KMS-11 (cell line): Measurements from ENCODE around the gene FBXL3.

Source experiments
- H2AFZ ChIP-seq: fragments of 200-600 bp; sonication (generic); 2 replicates; pipeline ENCODE4 v1.6.1; 2016; ENCODE audit warnings: antibody characterized with exemption, mixed run types, low read depth
- H3K27ac ChIP-seq: fragments of 200-600 bp; sonication (generic); 2 replicates; pipeline ENCODE4 v1.6.1; 2016; ENCODE audit warnings: mild to moderate bottlenecking, mixed run types
- H3K27me3 ChIP-seq: fragments of 200-600 bp; sonication (generic); 2 replicates; pipeline ENCODE4 v1.6.1; 2017; ENCODE audit warnings: mild to moderate bottlenecking, low read depth, mixed run types, moderate library complexity; ENCODE audit not compliant: insufficient read depth
- H3K36me3 ChIP-seq: fragments of 200-600 bp; sonication (generic); 2 replicates; pipeline ENCODE4 v1.6.1; 2017; ENCODE audit warnings: mild to moderate bottlenecking, mixed run types; ENCODE audit not compliant: insufficient read depth
- H3K4me1 ChIP-seq: fragments of 200-600 bp; sonication (generic); 2 replicates; pipeline ENCODE4 v1.6.1; 2016; ENCODE audit warnings: mild to moderate bottlenecking, low read depth, mixed run types; ENCODE audit not compliant: poor library complexity, severe bottlenecking
- H3K4me2 ChIP-seq: fragments of 200-600 bp; sonication (generic); 2 replicates; pipeline ENCODE4 v1.7.0; 2016; ENCODE audit warnings: mild to moderate bottlenecking, mixed run types
- H3K4me3 ChIP-seq: fragments of 200-600 bp; sonication (generic); IDR thresholded peaks from 2 replicates; pipeline ENCODE4 v1.6.1; 2017; ENCODE audit warnings: low read depth, low read length, mixed read lengths; ENCODE audit not compliant: insufficient read depth
- H3K79me2 ChIP-seq: fragments of 200-600 bp; sonication (generic); 2 replicates; pipeline ENCODE4 v1.6.1; 2016; ENCODE audit warnings: low read depth, mixed run types; ENCODE audit not compliant: insufficient read depth
- H3K9ac ChIP-seq: fragments of 200-600 bp; sonication (generic); 2 replicates; pipeline ENCODE4 v1.6.1; 2016; ENCODE audit warnings: mild to moderate bottlenecking, mixed run types
- H4K20me1 ChIP-seq: fragments of 200-600 bp; sonication (generic); 2 replicates; pipeline ENCODE4 v1.6.1; 2016; ENCODE audit warnings: mild to moderate bottlenecking, mixed run types; ENCODE audit not compliant: insufficient read depth
- TF ChIP-seq, protein P1 (sequence below): fragments of 200-600 bp; sonication (generic); conservative IDR thresholded peaks from 2 replicates; pipeline ENCODE4 v1.6.1; 2017; ENCODE audit warnings: low read depth, mild to moderate bottlenecking, antibody characterized with exemption, low read length, moderate library complexity, mixed read lengths

FBXL3 gene

DNA sequence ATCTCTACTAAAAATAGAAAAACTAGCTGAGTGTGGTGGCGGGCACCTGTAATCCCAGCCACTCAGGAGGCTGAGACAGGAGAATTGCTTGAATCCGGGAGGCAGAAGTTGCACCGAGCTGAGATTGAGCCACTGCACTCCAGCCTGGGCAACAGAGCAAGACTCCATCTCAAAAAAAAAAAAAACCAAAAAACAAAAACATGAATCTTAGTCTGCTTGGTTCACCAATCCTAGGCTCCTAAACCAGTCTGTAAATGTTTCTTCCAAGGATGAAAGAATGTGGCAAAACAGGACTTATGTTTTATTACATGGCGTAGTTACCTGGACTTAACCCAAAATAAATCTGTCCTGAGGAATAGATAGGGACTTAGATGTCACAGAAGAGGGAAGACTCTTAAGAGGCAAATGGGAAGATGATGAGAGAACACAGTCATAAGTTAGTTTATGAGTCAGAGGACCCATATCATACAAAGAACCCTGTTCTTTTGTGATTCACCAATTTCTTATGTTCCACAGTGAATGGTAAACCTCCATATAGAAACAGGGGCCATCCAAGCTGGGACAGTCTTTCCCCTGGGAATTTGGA is 6.9 kb upstream of the FBXL3 start:
- no peaks in the 10 kb centered on the region for H3K36me3 ChIP-seq
- no peaks in the 10 kb centered on the region for H3K27me3 ChIP-seq
- no peaks in the 10 kb centered on the region for H4K20me1 ChIP-seq
- TF ChIP-seq, protein P1, sequence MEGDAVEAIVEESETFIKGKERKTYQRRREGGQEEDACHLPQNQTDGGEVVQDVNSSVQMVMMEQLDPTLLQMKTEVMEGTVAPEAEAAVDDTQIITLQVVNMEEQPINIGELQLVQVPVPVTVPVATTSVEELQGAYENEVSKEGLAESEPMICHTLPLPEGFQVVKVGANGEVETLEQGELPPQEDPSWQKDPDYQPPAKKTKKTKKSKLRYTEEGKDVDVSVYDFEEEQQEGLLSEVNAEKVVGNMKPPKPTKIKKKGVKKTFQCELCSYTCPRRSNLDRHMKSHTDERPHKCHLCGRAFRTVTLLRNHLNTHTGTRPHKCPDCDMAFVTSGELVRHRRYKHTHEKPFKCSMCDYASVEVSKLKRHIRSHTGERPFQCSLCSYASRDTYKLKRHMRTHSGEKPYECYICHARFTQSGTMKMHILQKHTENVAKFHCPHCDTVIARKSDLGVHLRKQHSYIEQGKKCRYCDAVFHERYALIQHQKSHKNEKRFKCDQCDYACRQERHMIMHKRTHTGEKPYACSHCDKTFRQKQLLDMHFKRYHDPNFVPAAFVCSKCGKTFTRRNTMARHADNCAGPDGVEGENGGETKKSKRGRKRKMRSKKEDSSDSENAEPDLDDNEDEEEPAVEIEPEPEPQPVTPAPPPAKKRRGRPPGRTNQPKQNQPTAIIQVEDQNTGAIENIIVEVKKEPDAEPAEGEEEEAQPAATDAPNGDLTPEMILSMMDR, result no peak
- no peak overlapping the region for H3K27ac ChIP-seq
- no peak overlapping the region for H3K9ac ChIP-seq
- no peaks in the 10 kb centered on the region for H3K4me1 ChIP-seq
- H3K79me2 ChIP-seq, result no peaks in the 10 kb centered on the region
- no peak overlapping the region for H2AFZ ChIP-seq
- H3K4me2 ChIP-seq, result no peak overlapping the region
- no peak overlapping the region for H3K4me3 ChIP-seq

DNA sequence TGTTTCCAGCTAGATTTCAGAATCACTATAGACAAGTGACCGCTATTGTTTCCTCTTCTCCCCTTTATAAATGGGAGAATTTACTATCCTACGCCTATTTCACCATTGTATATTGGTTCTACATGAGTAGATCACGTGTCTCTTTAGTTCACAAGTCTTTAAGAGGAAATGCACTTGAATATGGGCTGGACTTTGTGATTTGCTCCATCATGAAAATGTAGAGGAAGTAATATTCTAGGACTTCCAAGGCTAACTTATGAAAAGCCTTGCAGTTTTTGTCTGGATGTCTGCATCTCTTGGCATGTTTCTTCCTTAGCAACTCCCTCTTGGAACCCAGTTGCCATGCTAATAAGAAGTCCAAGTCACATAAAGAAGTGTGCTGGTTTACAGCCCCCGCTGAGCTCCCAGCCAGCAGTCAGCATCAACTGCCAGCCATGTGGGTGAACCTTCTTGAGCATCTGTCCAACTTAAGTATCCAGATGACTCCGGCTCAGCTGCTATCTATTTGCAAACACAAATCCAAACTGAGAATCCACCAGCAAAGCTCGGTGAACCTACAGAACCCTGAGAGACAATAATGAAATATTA is 4.8 kb upstream of the FBXL3 start:
- H3K9ac ChIP-seq, result no peak overlapping the region
- no peaks in the 10 kb centered on the region for H3K36me3 ChIP-seq
- H2AFZ ChIP-seq, result no peak overlapping the region
- peaks cover 9% of the 10 kb centered on the region for H3K4me1 ChIP-seq
- H3K79me2 ChIP-seq, result no peaks in the 10 kb centered on the region
- H3K27me3 ChIP-seq, result no peaks in the 10 kb centered on the region
- H3K27ac ChIP-seq, result no peak overlapping the region
- TF ChIP-seq, protein P1, result no peak
- no peaks in the 10 kb centered on the region for H4K20me1 ChIP-seq
- no peak overlapping the region for H3K4me3 ChIP-seq
- no peak overlapping the region for H3K4me2 ChIP-seq

DNA sequence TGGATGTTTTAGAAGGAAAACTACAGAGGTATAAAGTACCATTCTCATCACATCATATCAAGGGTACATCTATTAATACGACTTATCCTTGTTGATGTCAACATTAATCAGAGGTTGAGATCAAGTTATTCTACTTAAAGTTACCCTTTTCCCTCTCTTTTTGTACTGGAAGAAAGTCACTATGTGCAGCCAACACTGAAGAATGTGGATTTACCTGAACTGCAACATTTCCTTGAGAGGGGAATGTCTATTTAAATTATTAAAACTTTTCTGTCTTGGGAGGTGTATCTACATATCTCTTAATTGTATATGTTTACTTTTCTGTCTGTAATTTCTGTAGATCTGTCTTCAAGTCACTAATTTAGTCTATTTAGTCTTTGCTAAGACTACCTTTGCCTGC is 2.5 kb upstream of the FBXL3 start:
- Histone ChIP-seq H4K20me1 (no peaks in the 10 kb centered on the region; the same call in 1 of the 2 replicates), H2AFZ (no peak overlapping the region), H3K4me2 (no peak overlapping the region), H3K4me1 (peaks cover 24% of the 10 kb centered on the region), H3K36me3 (no peaks in the 10 kb centered on the region), H3K4me3 (no peak overlapping the region), H3K27ac (no peak overlapping the region), H3K9ac (no peak overlapping the region), H3K79me2 (peaks cover 19% of the 10 kb centered on the region), H3K27me3 (no peaks in the 10 kb centered on the region)
- TF ChIP-seq, protein P1, result no peak

DNA sequence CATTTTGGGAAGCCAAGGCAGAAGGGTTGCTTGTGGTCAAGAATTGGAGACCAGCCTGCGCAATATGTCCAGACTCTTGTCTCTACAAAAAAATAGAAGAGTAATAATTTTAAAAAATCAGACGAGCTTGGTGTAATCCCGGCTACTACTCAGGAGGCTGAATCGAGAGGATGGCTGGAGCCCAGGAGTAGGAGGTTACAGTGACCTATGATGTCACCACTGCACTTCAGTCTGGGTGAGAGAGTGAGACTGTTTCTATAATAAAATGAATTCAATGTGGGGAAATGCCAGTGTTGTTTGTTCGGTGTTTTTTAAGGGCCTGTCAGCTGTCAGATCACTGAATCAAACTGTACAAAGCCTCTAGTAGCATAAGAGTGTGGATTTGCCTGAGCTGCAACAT is 1.2 kb upstream of the FBXL3 start:
- Histone ChIP-seq H4K20me1 (no peaks in the 10 kb centered on the region; the same call in 1 of the 2 replicates), H3K36me3 (no peaks in the 10 kb centered on the region), H3K4me2 (peak overlapping the region; percentile 74; the same call in 1 of the 2 replicates), H3K79me2 (peaks cover 31% of the 10 kb centered on the region), H3K27me3 (no peaks in the 10 kb centered on the region), H3K4me3 (no peak overlapping the region), H3K27ac (no peak overlapping the region), H3K4me1 (peaks cover 28% of the 10 kb centered on the region), H3K9ac (no peak overlapping the region), H2AFZ (no peak overlapping the region)
- TF ChIP-seq, protein P1, result no peak
